ENCODE measurements around the gene ITGA1.
A peak's percentile ranks its signal among the peaks of the same experiment; 100 is the strongest.
"Not testable (repeated sequence)": the region's sequence is repeated elsewhere in the genome, so short reads cannot be mapped to it uniquely, and the experiment has no call there.

The ITGA1 gene

GRCh38 chr5:52787600-52788504, at the start of gene ITGA1, which contains the start of gene PELO:
Gene ITGA1, plus strand, starts transcription at chr5:52787916. Its CDS starts 438 bp downstream, at chr5:52788354.
Gene PELO, plus strand, starts transcription at chr5:52787916. Its CDS starts 12,479 bp downstream, at chr5:52800395.
- ChIA-PET POLR2A (ENCODE audit: low non-redundant PET) (interaction anchor here (0.7 kb wide), 1 partner anchor 20 kb away, joined by 3 read pairs; no protein-coding TSS in a partner anchor), CTCF (interaction anchor here (0.6 to 1.7 kb wide), 8 partner anchors 8 to 1089 kb away, joined by 3 to 7 read pairs (median 4); no protein-coding TSS in a partner anchor)
- H3K27ac ChIP-seq: peak within 1 kb of the TSS; percentile 84
- DNase-seq (ENCODE audit: low spot score): peak; percentile 88
- TF ChIP-seq CTCF (conservative IDR thresholded peaks at IDR 0.05; ENCODE audit: low read depth): peak; percentile 37

- no peak overlapping the region for H3K27ac ChIP-seq
- ChIA-PET POLR2A (ENCODE audit: low non-redundant PET) (no interaction called here), CTCF (interaction anchor here (0.7 kb wide), 1 partner anchor 349 kb away, joined by 3 read pairs; no protein-coding TSS in a partner anchor)
- no peak for TF ChIP-seq CTCF (conservative IDR thresholded peaks at IDR 0.05; ENCODE audit: low read depth)
- no peak for DNase-seq (ENCODE audit: low spot score)
These were observed 49.6 kb upstream of the ITGA1 start for GRCh38 chr5:52738095-52738506.

DNA sequence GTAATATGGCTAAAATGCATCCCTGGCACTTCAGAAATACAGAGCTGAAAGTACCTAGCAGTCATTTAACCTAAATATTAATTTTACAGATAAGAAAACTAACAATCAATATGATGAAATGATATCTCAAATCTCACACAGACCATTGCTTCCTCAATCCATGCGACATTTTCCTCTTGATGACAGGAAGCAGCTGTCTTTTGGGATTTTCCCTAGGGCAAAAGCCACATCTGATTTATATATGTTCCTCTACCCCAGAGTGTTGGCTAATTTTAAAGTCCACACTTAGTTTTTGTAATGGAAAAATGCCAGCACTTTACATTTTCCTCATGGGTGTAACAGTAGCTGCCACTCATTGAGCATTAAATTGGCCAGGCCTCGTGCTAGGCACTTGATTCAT, 47.7 kb upstream of the ITGA1 start:
- ChIA-PET CTCF (no interaction called here), POLR2A (ENCODE audit: low non-redundant PET) (no interaction called here)
- no peak for DNase-seq (ENCODE audit: low spot score)
- no peak for TF ChIP-seq CTCF (conservative IDR thresholded peaks at IDR 0.05; ENCODE audit: low read depth)
- no peak overlapping the region for H3K27ac ChIP-seq

- H3K27ac ChIP-seq: no peak overlapping the region
- POLR2A ChIA-PET (ENCODE audit: low non-redundant PET): no interaction called here
- no peak for TF ChIP-seq CTCF (conservative IDR thresholded peaks at IDR 0.05; ENCODE audit: low read depth)
- CTCF ChIA-PET: interaction anchor here (0.6 kb wide), 1 partner anchor 142 kb away, joined by 3 read pairs; no protein-coding TSS in a partner anchor
- no peak for DNase-seq (ENCODE audit: low spot score)
These were observed 44.7 kb upstream of the ITGA1 start for GRCh38 chr5:52743012-52743411.

- no peak for TF ChIP-seq CTCF (conservative IDR thresholded peaks at IDR 0.05; ENCODE audit: low read depth)
- ChIA-PET POLR2A (ENCODE audit: low non-redundant PET) (no interaction called here), CTCF (interaction anchor here (0.6 kb wide), 1 partner anchor 142 kb away, joined by 3 read pairs; no protein-coding TSS in a partner anchor)
- DNase-seq (ENCODE audit: low spot score): no peak
- no peak overlapping the region for H3K27ac ChIP-seq
These were observed 44.2 kb upstream of the ITGA1 start for GRCh38 chr5:52743529-52743928.

DNA sequence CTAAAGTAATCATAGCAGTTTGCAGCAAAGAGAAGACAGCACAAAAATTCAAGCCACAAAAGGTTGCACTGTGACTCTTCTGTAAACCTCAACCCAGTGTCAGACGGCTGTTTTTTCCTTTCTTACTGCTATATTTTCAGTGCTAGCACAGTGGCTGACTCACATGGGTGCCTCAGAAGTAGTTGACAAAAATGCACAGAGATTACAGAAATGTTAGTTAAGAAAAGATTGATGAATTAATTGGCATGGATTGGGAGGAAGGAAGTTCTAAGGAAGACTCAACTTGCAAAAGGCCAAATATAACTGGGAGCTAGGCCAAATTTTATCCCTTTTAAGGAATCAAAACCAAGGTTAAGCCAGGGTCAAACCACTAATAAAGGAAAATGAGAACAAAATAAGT, 43.7 kb upstream of the ITGA1 start:
- ChIA-PET POLR2A (ENCODE audit: low non-redundant PET) (no interaction called here), CTCF (no interaction called here)
- DNase-seq (ENCODE audit: low spot score): no peak
- TF ChIP-seq CTCF (conservative IDR thresholded peaks at IDR 0.05; ENCODE audit: low read depth): no peak
- no peak overlapping the region for H3K27ac ChIP-seq

DNA sequence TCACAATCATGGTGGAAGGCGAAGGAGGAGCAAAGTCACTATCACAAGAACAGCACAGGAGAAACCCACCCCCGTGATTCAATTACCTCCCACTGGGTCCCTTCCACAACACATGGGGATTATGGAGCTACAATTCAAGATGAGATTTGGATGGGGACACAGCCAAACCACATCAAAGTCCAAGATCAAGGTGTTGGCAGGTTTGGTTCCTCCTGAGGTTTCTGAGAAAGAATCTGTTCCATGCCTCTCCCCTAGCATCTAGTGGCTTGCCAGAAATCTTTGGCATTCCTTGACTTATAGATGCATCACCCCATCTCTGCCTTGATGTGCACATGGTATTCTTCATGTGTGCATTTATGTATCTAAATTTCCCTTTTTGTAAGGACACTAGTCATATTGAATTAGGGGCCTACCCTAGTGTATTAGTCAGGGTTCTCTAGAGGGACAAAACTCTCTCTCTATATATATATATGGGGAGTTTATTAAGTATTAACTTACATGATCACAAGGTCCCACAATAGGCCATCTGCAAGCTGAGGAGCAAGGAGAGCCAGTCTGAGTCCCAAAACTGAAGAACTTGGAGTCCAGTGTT, 42.8 kb upstream of the ITGA1 start:
- CTCF ChIA-PET; H3K27ac ChIP-seq; POLR2A ChIA-PET (ENCODE audit: low non-redundant PET); DNase-seq (ENCODE audit: low spot score): not testable (repeated sequence)
